Measurements from ENCODE around the gene RFC1.
"Not testable (repeated sequence)": the region's sequence is repeated elsewhere in the genome, so short reads cannot be mapped to it uniquely, and the experiment has no call there.

RFC1 gene

DNA sequence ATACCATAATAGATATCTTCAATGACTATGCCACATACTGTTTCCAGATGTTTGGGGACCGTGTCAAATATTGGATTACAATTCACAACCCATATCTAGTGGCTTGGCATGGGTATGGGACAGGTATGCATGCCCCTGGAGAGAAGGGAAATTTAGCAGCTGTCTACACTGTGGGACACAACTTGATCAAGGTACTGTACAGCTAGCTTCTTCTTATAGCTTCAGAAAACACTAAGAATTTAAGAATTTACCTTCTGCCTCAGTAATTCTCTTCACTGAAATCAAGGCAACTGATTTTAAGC lies 41.4 kb upstream of the RFC1 start:
- H3K36me3 ChIP-seq (ENCODE audit: insufficient read depth) = no peaks in the 10 kb centered on the region
- H3K27me3 ChIP-seq (ENCODE audit: insufficient read depth, low read depth) = no peaks in the 10 kb centered on the region
- H3K79me2 ChIP-seq (ENCODE audit: insufficient read depth, low read depth) = no peaks in the 10 kb centered on the region
- H3K27ac ChIP-seq = no peak overlapping the region
- H3K4me1 ChIP-seq (ENCODE audit: low read depth, poor library complexity, severe bottlenecking) = no peaks in the 10 kb centered on the region
- no peak overlapping the region for H3K4me3 ChIP-seq (IDR thresholded peaks at IDR 0.05; ENCODE audit: insufficient read depth, low read depth, low read length)
- no peak overlapping the region for H2AFZ ChIP-seq (ENCODE audit: low read depth)
- no peaks in the 10 kb centered on the region for H4K20me1 ChIP-seq (ENCODE audit: insufficient read depth)
- TF ChIP-seq, protein P1, sequence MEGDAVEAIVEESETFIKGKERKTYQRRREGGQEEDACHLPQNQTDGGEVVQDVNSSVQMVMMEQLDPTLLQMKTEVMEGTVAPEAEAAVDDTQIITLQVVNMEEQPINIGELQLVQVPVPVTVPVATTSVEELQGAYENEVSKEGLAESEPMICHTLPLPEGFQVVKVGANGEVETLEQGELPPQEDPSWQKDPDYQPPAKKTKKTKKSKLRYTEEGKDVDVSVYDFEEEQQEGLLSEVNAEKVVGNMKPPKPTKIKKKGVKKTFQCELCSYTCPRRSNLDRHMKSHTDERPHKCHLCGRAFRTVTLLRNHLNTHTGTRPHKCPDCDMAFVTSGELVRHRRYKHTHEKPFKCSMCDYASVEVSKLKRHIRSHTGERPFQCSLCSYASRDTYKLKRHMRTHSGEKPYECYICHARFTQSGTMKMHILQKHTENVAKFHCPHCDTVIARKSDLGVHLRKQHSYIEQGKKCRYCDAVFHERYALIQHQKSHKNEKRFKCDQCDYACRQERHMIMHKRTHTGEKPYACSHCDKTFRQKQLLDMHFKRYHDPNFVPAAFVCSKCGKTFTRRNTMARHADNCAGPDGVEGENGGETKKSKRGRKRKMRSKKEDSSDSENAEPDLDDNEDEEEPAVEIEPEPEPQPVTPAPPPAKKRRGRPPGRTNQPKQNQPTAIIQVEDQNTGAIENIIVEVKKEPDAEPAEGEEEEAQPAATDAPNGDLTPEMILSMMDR (conservative IDR thresholded peaks at IDR 0.05; ENCODE audit: low read depth, low read length) = no peak
- no peak overlapping the region for H3K4me2 ChIP-seq
- no peak overlapping the region for H3K9ac ChIP-seq

DNA sequence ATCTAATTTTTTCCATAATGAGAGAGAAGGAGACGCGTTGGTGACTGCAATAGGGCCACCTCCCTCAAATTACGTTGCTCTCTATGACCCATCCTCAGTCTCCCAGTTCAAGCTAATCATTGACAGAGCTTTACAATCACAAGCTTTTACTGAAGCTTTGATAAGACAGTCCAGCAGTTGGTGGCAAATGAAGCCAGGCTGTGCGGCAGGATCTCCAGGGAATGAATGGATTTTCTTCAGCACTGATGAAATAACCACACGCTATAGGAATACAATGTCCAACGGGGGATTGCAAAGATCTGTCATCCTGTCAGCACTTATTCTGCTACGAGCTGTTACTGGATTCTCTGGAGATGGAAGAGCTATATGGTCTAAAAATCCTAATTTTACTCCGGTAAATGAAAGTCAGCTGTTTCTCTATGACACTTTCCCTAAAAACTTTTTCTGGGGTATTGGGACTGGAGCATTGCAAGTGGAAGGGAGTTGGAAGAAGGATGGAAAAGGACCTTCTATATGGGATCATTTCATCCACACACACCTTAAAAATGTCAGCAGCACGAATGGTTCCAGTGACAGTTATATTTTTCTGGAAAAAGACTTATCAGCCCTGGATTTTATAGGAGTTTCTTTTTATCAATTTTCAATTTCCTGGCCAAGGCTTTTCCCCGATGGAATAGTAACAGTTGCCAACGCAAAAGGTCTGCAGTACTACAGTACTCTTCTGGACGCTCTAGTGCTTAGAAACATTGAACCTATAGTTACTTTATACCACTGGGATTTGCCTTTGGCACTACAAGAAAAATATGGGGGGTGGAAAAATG lies 40.8 kb upstream of the RFC1 start, which contains the start of gene KLB:
Gene KLB (plus strand): TSS at position 168 of the 821 bp plus-strand sequence. CDS start 20 bp downstream, at position 188.
- H3K79me2 ChIP-seq (ENCODE audit: insufficient read depth, low read depth) = no peaks in the 10 kb centered on the region
- TF ChIP-seq, protein P1 (conservative IDR thresholded peaks at IDR 0.05; ENCODE audit: low read depth, low read length) = no peak

DNA sequence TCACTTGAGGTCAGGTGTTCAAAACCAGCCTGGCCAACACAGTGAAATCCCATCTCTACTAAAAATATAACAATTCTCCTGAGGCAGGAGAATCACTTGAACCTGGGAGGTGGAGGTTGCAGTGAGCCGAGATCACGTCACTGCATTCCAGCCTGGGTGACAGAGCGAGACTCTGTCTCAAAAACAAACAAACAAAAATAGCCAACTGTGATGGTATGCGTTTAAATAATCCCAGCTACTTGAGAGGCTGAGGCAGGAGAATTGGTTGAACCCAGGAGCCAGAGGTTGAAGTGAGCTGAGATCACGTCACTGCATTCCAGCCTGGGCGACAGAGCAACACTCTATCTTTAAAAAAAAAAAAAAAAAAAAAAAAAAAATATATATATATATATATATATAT lies 35.5 kb upstream of the RFC1 start:
- not testable (repeated sequence) for H2AFZ ChIP-seq (ENCODE audit: low read depth); H4K20me1 ChIP-seq (ENCODE audit: insufficient read depth); H3K36me3 ChIP-seq (ENCODE audit: insufficient read depth); H3K4me1 ChIP-seq (ENCODE audit: low read depth, poor library complexity, severe bottlenecking); H3K27ac ChIP-seq; H3K79me2 ChIP-seq (ENCODE audit: insufficient read depth, low read depth); H3K4me3 ChIP-seq (IDR thresholded peaks at IDR 0.05; ENCODE audit: insufficient read depth, low read depth, low read length); H3K27me3 ChIP-seq (ENCODE audit: insufficient read depth, low read depth); H3K4me2 ChIP-seq; H3K9ac ChIP-seq

More for the DNA sequence above, 40.8 kb upstream of the RFC1 start, which contains the start of gene KLB:
- Histone ChIP-seq H3K9ac (no peak within 1 kb of the TSS), H3K4me2 (no peak within 1 kb of the TSS), H2AFZ (ENCODE audit: low read depth) (no peak within 1 kb of the TSS), H3K27me3 (ENCODE audit: insufficient read depth, low read depth) (no peaks in the 10 kb centered on the region), H3K36me3 (ENCODE audit: insufficient read depth) (no peaks in the 10 kb centered on the region), H3K4me3 (IDR thresholded peaks at IDR 0.05; ENCODE audit: insufficient read depth, low read depth, low read length) (no peak within 1 kb of the TSS), H4K20me1 (ENCODE audit: insufficient read depth) (no peaks in the 10 kb centered on the region), H3K27ac (no peak within 1 kb of the TSS), H3K4me1 (ENCODE audit: low read depth, poor library complexity, severe bottlenecking) (no peaks in the 10 kb centered on the region)

DNA sequence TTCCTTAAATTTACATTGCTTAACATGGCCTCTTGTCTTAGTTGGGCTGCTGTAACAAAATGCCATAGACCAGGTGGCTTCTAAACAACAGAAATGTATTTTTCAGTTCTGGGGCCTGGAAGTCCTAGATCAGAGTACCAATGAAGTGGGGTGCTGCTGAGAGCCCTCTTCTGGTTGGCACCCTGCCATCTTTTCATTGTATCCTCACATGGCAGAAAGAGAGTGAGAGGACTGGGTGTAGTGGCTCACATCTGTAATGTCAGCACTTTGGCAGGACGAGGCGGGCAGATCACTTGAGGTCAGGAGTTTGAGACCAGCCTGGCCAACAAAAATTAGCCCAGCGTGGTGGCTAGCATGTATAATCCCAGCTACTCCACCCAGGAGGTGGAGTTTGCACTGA lies 28.5 kb upstream of the RFC1 start:
- TF ChIP-seq, protein P1 (conservative IDR thresholded peaks at IDR 0.05; ENCODE audit: low read depth, low read length) = no peak
- Histone ChIP-seq H3K79me2 (ENCODE audit: insufficient read depth, low read depth) (no peaks in the 10 kb centered on the region), H3K4me1 (ENCODE audit: low read depth, poor library complexity, severe bottlenecking) (no peaks in the 10 kb centered on the region), H3K27ac (no peak overlapping the region), H3K27me3 (ENCODE audit: insufficient read depth, low read depth) (no peaks in the 10 kb centered on the region), H4K20me1 (ENCODE audit: insufficient read depth) (no peaks in the 10 kb centered on the region), H2AFZ (ENCODE audit: low read depth) (no peak overlapping the region), H3K4me2 (no peak overlapping the region), H3K9ac (no peak overlapping the region), H3K36me3 (ENCODE audit: insufficient read depth) (no peaks in the 10 kb centered on the region), H3K4me3 (IDR thresholded peaks at IDR 0.05; ENCODE audit: insufficient read depth, low read depth, low read length) (no peak overlapping the region)

DNA sequence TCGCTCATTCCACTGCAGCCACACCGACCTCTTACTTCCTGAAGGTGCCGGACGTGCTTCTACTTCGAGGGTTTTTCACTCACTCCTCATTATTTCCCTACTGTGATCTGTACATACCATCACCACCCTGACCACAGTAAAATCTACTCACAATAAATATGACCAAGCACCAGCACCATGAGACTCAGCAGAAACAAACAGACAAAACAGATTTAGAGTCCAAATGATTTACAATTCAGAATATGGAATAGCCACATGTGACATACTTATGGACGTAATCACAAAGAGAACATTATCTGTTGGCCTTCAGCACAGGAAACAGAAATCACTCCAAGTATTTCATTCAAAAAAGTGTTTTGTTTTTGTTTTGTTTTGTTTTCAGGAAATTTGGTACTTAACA lies 24.4 kb upstream of the RFC1 start:
- TF ChIP-seq, protein P1 (conservative IDR thresholded peaks at IDR 0.05; ENCODE audit: low read depth, low read length) = no peak
- no peak overlapping the region for H3K27ac ChIP-seq

More for the DNA sequence above, 24.4 kb upstream of the RFC1 start:
- Histone ChIP-seq H4K20me1 (ENCODE audit: insufficient read depth) (no peaks in the 10 kb centered on the region), H3K4me1 (ENCODE audit: low read depth, poor library complexity, severe bottlenecking) (no peaks in the 10 kb centered on the region), H3K4me2 (no peak overlapping the region), H3K79me2 (ENCODE audit: insufficient read depth, low read depth) (no peaks in the 10 kb centered on the region), H3K9ac (no peak overlapping the region), H3K4me3 (IDR thresholded peaks at IDR 0.05; ENCODE audit: insufficient read depth, low read depth, low read length) (no peak overlapping the region), H2AFZ (ENCODE audit: low read depth) (no peak overlapping the region), H3K36me3 (ENCODE audit: insufficient read depth) (no peaks in the 10 kb centered on the region), H3K27me3 (ENCODE audit: insufficient read depth, low read depth) (no peaks in the 10 kb centered on the region)
